Caco-2 (cell line): Measurements from ENCODE around the gene CDON. TPM values are rescaled to one million over a fixed set of nuclear protein-coding genes. Genes with fewer than 3 reads are reported as not detected.
"Not testable (repeated sequence)": the region's sequence is repeated elsewhere in the genome, so short reads cannot be mapped to it uniquely, and the experiment has no call there.

Experiments used
- BruUV-seq: library from RNA; stranded (reverse); fragments of 400-500 nt; replicated peaks from 2 replicates; lab custom pipeline; 2021; lab: Mats Ljungman, UMichigan
- CTCF ChIA-PET: fragments of 300-600 bp; sonication (Branson Sonifier 250); formaldehyde crosslinking; loops from one replicate; lab custom pipeline; 2022; ENCODE audit warnings: antibody characterized with exemption; lab: Charles Lee
- POLR2A ChIA-PET: fragments of 300-600 bp; sonication (Branson Sonifier 250); formaldehyde crosslinking; loops from one replicate; lab custom pipeline; 2022; ENCODE audit warnings: antibody characterized with exemption; lab: Charles Lee
- DNase-seq, 2 experiments: peaks; one replicate each; pipeline versions ENCODE4 v3.0.0 to v3.0.0-alpha.2; 2020 to 2022
- H3K27me3 ChIP-seq: replicated peaks from 2 replicates; pipeline ENCODE4 v1.6.0; 2011; ENCODE audit warnings: low read length; ENCODE audit not compliant: control insufficient read depth, insufficient read depth
- H3K36me3 ChIP-seq: 2 replicates; pipeline ENCODE4 v1.5.1; 2011; ENCODE audit warnings: low read length; ENCODE audit not compliant: control insufficient read depth, insufficient read depth
- H3K4me1 ChIP-seq: fragments of 250-450 bp; sonication (Bioruptor Pico); 2 replicates; pipeline ENCODE4 v1.5.1; 2020; ENCODE audit warnings: mild to moderate bottlenecking
- H3K4me3 ChIP-seq: 2 replicates; pipeline ENCODE4 v1.5.1; 2011; ENCODE audit warnings: low read depth, mild to moderate bottlenecking, control low read depth, low read length
- H3K9me3 ChIP-seq: fragments of 250-450 bp; sonication (Bioruptor Pico); 2 replicates; pipeline ENCODE4 v1.5.1; 2020; ENCODE audit warnings: mild to moderate bottlenecking, moderate library complexity
- H3K27ac Mint-ChIP-seq: one replicate; pipeline ENCODE4 v1.8.0; 2022; ENCODE audit warnings: mixed read lengths; ENCODE audit not compliant: unreplicated experiment
- H3K27me3 Mint-ChIP-seq: one replicate; pipeline ENCODE4 v1.8.0; 2022; ENCODE audit warnings: mixed read lengths; ENCODE audit not compliant: insufficient read depth, unreplicated experiment
- H3K36me3 Mint-ChIP-seq: one replicate; pipeline ENCODE4 v1.8.0; 2022; ENCODE audit warnings: mild to moderate bottlenecking, mixed read lengths; ENCODE audit not compliant: insufficient read depth, unreplicated experiment
- H3K4me1 Mint-ChIP-seq: one replicate; pipeline ENCODE4 v1.8.0; 2022; ENCODE audit warnings: low read depth, mixed read lengths; ENCODE audit not compliant: unreplicated experiment
- H3K4me3 Mint-ChIP-seq: one replicate; pipeline ENCODE4 v1.8.0; 2022; ENCODE audit warnings: mild to moderate bottlenecking, moderate library complexity, mixed read lengths; ENCODE audit not compliant: unreplicated experiment
- H3K9me3 Mint-ChIP-seq: one replicate; pipeline ENCODE4 v1.8.0; 2022; ENCODE audit warnings: mixed read lengths; ENCODE audit not compliant: unreplicated experiment
- intact Hi-C: fragments of 100-400 bp; cut with micrococcal nuclease; formaldehyde crosslinking; loops from one replicate; pipeline ENCODE4 v1.10.0; 2022; ENCODE audit not compliant: unreplicated experiment
- total RNA-seq: library from RNA; stranded (reverse); gene quantifications from 2 replicates; pipeline ENCODE4 v1.2.3, GENCODE V29; 2022
- TF ChIP-seq, protein P1 (sequence below), 2 experiments: fragments of 200-600 bp in 1 of 2; IDR thresholded peaks; 1 replicate in 1 of 2; 2 replicates in 1 of 2; pipeline versions ENCODE4 v1.5.1 to v1.8.0; 2011 to 2022; ENCODE audit warnings: antibody characterized with exemption in 1 of 2, control low read depth in 1 of 2, inconsistent platforms in 1 of 2, low read depth in 1 of 2, low read length in 1 of 2, mild to moderate bottlenecking in 1 of 2, moderate library complexity in 1 of 2; ENCODE audit not compliant: insufficient read depth in 1 of 2, severe bottlenecking in 1 of 2, unreplicated experiment in 1 of 2

The CDON gene
- total RNA-seq, 1 experiment from 2014 or later, result 6.8 TPM

DNA sequence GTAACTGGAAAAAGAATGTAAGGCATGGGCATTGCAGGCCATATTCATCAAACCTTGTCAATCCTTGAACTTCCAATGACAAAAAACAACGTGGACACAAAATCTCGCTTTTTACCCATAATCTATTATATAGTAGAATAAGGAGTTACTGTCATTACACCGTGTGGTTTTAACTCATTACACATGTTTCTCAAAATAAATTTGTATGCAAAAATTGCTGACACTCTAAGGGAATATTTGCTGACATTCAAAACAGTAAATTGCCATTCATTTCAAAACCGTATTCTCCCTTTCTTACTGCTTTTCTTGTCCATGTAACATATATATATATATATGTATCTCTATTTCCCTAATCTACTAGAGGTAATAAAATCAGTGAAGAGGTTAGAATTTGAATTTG, 33.4 kb downstream of the CDON start:
- H3K4me3 Mint-ChIP-seq, result no peak overlapping the region
- DNase-seq, result no peak
- Histone ChIP-seq H3K9me3 (no peaks in the 10 kb centered on the region), H3K4me3 (no peak overlapping the region), H3K4me1 (no peaks in the 10 kb centered on the region), H3K36me3 (no peaks in the 10 kb centered on the region), H3K27me3 (no peaks in the 10 kb centered on the region; the same call in 1 of the 2 replicates)
- BruUV-seq, result no TSS peak
- H3K9me3 Mint-ChIP-seq, result no peaks in the 10 kb centered on the region
- TF ChIP-seq, protein P1, sequence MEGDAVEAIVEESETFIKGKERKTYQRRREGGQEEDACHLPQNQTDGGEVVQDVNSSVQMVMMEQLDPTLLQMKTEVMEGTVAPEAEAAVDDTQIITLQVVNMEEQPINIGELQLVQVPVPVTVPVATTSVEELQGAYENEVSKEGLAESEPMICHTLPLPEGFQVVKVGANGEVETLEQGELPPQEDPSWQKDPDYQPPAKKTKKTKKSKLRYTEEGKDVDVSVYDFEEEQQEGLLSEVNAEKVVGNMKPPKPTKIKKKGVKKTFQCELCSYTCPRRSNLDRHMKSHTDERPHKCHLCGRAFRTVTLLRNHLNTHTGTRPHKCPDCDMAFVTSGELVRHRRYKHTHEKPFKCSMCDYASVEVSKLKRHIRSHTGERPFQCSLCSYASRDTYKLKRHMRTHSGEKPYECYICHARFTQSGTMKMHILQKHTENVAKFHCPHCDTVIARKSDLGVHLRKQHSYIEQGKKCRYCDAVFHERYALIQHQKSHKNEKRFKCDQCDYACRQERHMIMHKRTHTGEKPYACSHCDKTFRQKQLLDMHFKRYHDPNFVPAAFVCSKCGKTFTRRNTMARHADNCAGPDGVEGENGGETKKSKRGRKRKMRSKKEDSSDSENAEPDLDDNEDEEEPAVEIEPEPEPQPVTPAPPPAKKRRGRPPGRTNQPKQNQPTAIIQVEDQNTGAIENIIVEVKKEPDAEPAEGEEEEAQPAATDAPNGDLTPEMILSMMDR (IDR thresholded peaks at IDR 0.05; ENCODE audit: insufficient read depth in 1 of 2, low read depth in 1 of 2, low read length in 1 of 2, severe bottlenecking in 1 of 2, unreplicated experiment in 1 of 2), result no peak
- peaks cover 9% of the 10 kb centered on the region for H3K27me3 Mint-ChIP-seq
- ChIA-PET POLR2A (no interaction called here), CTCF (interaction anchor here (0.9 kb wide), 1 partner anchor 32 kb away, joined by 3 read pairs; no protein-coding TSS in a partner anchor)
- H3K36me3 Mint-ChIP-seq, result no peaks in the 10 kb centered on the region
- no peak overlapping the region for H3K27ac Mint-ChIP-seq
- no peaks in the 10 kb centered on the region for H3K4me1 Mint-ChIP-seq
- intact Hi-C loops, result no loop called here

DNA sequence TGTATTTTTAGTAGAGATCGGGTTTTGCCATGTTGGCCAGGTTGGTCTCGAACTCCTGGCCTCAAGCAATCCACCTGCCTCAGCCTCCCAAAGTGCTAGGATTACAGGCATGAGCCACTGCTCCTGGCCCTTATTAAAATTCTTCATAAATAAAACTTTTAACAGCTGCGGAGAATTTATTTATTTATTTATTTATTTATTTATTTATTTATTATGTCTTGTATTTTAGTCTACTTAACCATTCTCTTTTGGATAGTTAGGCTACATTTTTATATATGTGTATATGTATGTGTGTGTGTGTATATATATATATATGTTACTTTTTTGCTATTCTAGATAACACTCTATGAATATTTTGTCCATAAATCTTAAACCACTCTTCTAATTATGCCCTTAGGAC, 34.1 kb downstream of the CDON start:
- H3K4me3 Mint-ChIP-seq, POLR2A ChIA-PET, H3K9me3 ChIP-seq, BruUV-seq, H3K27me3 Mint-ChIP-seq, intact Hi-C loops, H3K4me1 Mint-ChIP-seq, H3K27ac Mint-ChIP-seq, H3K4me3 ChIP-seq, H3K9me3 Mint-ChIP-seq, H3K36me3 Mint-ChIP-seq, DNase-seq, H3K36me3 ChIP-seq, H3K27me3 ChIP-seq, H3K4me1 ChIP-seq, CTCF ChIA-PET: not testable (repeated sequence)

DNA sequence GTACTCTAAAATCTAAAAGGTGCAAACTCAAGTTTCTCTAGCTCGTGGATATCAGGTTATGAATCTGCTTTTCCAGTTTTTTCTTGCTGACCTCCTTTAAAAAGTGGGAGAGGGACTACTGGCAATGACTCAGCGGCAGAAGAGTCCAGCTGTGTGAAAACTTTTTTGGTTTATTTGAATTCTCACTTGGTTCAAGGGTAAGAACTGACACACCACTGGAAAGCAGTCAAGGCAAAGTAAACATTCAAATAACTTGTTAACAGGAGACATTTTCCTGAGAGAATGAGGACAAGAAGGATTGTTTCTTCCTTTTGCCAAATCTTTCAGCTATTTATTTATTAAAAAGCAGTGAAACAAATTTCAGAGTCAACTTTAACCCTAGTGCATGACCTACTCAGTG, 36.1 kb downstream of the CDON start:
- Histone ChIP-seq H3K4me3 (no peak overlapping the region), H3K36me3 (no peaks in the 10 kb centered on the region), H3K9me3 (no peaks in the 10 kb centered on the region), H3K4me1 (no peaks in the 10 kb centered on the region), H3K27me3 (no peaks in the 10 kb centered on the region; the same call in 1 of the 2 replicates)
- Mint-ChIP-seq H3K36me3 (no peaks in the 10 kb centered on the region), H3K27ac (no peak overlapping the region), H3K4me3 (no peak overlapping the region), H3K4me1 (no peaks in the 10 kb centered on the region), H3K9me3 (no peaks in the 10 kb centered on the region), H3K27me3 (peaks cover 3% of the 10 kb centered on the region)
- BruUV-seq, result no TSS peak
- ChIA-PET POLR2A (no interaction called here), CTCF (no interaction called here)
- DNase-seq, result no peak
- intact Hi-C loops, result no loop called here
- TF ChIP-seq, protein P1 (IDR thresholded peaks at IDR 0.05; ENCODE audit: insufficient read depth in 1 of 2, low read depth in 1 of 2, low read length in 1 of 2, severe bottlenecking in 1 of 2, unreplicated experiment in 1 of 2), result no peak

DNA sequence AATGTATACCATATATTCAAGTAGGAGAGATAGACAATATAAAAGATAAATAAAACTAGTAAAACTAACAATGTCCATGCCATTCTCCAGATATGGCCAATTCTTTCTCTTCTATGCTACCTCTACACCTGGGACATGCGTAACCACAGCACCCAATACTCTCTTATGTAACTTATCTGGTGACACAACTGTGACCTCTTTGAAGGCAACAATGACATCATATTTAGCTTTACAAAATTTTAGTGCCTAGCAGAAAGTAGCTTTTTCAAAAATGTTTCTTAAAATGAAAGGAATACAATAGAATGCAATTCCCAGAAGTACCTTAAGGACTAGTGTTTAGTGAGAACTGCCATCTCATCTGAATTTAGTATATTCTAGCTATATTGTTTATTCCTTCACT, 36.8 kb downstream of the CDON start:
- POLR2A ChIA-PET, result no interaction called here
- no peaks in the 10 kb centered on the region for H3K36me3 Mint-ChIP-seq
- Histone ChIP-seq H3K27me3 (no peaks in the 10 kb centered on the region; the same call in 1 of the 2 replicates), H3K9me3 (no peaks in the 10 kb centered on the region), H3K4me1 (no peaks in the 10 kb centered on the region), H3K36me3 (no peaks in the 10 kb centered on the region), H3K4me3 (no peak overlapping the region)
- no peak for DNase-seq
- TF ChIP-seq, protein P1 (IDR thresholded peaks at IDR 0.05; ENCODE audit: insufficient read depth in 1 of 2, low read depth in 1 of 2, low read length in 1 of 2, severe bottlenecking in 1 of 2, unreplicated experiment in 1 of 2), result no peak
- no peak overlapping the region for H3K4me3 Mint-ChIP-seq
- H3K27me3 Mint-ChIP-seq, result peaks cover 3% of the 10 kb centered on the region
- CTCF ChIA-PET, result no interaction called here
- H3K4me1 Mint-ChIP-seq, result no peaks in the 10 kb centered on the region
- no peaks in the 10 kb centered on the region for H3K9me3 Mint-ChIP-seq
- H3K27ac Mint-ChIP-seq, result no peak overlapping the region
- intact Hi-C loops, result no loop called here
- no TSS peak for BruUV-seq
